GF-D8 (cell line): ENCODE data around the gene BTC.
"Not testable (repeated sequence)": the region's sequence is repeated elsewhere in the genome, so short reads cannot be mapped to it uniquely, and the experiment has no call there.

ENCODE experiments used
- DNase-seq: peaks from one replicate; lab custom pipeline; 2025; lab: John Stamatoyannopoulos, UW

BTC gene

DNA sequence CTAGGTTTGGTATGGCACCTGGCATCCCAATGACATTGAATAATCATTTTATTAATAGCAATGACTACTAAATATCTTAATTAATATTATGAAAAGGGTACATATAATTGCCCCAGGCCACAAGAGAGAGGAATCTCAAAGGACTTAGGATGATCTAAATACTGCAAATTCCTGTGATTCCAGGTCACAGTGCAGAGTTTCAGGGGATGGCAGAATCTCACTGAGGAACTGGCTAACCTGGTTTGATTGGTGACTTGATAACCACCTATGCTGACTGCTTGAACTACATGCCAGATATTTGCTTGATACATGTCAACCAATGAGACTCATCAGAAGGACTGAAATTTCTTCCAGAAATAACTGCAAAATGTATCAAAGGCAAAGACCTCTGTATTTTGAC lies 37.2 kb downstream of the BTC start:
- no peak for DNase-seq

GRCh38 chr4:74755486-74755885 lies 38.8 kb downstream of the BTC start:
- no peak for DNase-seq

GRCh38 chr4:74754218-74754617 lies 40.1 kb downstream of the BTC start:
- no peak for DNase-seq

GRCh38 chr4:74752798-74753197 lies 41.5 kb downstream of the BTC start:
- no peak for DNase-seq

DNA sequence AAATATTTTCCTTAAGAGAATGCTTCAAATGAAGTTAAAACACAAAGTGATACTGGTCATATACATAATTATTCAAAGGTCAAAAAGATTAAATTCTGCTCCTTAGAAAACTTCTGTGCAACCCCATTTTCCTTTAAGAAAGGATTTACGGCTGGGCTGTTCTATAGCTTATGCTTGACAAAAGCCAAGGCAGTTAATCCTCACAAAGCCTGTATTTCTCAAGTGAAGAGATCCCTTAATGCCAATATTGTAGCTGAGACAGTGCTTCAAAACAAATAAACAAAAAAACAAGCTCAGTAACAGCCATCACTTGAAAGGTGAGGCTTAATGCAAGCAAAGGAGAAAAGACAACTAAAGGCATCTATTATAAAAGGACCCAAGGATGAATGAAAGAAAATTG lies 42.5 kb downstream of the BTC start:
- no peak for DNase-seq

GRCh38 chr4:74751247-74751646 lies 43.1 kb downstream of the BTC start:
- DNase-seq = no peak

DNA sequence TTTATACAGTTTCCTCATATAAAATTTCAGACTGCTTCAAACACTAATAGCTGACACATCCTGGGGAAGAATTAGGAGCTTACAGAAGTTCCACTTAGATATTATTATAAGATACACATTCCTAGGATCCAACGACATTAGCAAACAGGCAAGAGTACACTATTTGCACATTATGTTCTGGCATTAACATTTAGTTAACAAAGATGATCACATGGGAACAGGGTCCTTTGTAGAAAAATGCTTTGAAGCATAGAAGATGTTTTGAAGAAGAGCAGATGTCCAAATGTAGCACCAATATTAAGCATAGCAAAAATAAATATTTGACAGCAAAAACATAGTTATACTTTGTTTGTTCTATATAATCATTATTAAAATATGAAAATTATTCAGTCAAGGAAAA lies 52.1 kb downstream of the BTC start:
- no peak for DNase-seq

- DNase-seq = no peak
Measured at GRCh38 chr4:74738464-74739143, 55.7 kb downstream of the BTC start.

GRCh38 chr4:74734995-74735394 lies 59.3 kb downstream of the BTC start:
- no peak for DNase-seq

DNA sequence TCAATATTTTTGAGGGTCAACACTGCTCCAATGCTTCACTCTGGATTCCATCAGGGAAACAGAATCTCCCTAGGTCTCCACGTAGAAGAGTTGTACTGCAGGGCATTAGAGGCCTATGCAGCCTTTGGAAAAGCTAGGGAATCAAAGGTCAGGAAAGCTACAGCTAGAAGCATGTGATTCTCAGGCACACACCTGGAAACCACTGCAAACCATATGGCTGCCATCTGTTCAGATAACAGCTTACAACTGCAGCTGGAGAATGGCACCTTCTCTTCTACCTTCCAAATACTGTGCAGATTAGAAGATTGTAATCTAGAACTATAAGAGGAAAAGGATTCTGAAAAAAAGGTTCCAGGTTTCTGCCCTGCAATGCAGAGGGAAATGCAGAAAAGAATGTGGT lies 60.6 kb downstream of the BTC start:
- no peak for DNase-seq

- DNase-seq = no peak
Measured at GRCh38 chr4:74724979-74725378, 69.3 kb downstream of the BTC start.

- no peak for DNase-seq
Measured at GRCh38 chr4:74716436-74716765, 77.9 kb downstream of the BTC start.

DNA sequence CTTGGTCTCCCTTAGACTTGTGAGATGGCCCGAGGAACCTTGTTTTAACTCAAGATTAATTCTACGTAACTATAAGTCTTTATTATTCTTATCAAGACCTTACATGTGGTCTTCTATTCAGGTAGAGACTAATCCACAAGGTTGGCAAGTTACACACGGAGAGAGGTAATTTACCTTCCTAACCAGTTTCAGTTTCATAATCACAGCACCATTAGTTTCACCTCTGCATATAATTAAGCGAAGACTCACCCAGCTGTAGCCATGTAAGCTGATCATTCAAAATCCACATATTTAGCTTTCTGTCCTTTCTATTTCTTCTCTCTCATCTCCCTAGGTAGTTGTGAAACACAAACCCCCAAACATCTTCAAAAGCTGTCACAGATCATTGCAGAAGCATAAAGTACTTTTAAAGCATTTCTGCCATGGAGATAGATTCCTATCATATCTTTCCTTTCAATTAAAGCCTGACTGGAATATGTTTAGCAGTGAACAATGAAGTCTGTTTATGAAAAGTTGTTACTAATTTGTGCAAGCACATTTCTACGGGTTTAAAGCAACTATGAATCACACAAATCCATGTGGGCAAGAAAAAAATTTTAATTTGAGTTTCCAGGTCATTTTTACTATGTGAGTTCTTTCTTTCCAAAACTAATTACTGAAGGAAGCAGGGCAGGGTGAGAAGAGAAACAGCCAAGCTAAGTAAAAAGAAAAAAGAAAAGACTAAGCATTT lies 78.5 kb downstream of the BTC start:
- no peak for DNase-seq

DNA sequence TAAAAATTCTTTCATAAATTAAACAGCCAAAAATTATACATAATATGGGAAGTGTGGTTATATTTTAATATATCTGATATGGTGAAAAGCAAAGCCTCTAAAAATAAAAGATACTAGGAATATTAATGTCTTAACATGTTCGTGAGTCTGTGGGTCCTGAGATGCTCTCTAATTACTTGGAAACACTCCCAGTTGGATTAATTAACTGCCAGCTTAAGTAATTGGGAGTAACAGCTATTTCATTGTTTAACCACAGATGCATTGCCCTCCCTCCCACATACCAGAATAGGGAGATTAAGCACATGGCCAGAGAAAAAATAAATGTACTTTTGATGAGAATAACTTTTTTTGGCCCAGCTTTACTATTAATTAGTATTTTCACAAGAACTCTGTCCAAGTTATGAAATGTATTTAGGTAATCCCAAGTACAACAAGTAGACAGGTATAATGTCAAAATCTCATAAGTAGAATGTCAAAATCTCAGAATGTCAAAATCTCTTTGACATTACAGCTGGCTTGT lies 79.7 kb downstream of the BTC start:
- DNase-seq = no peak

GRCh38 chr4:74708135-74708534 lies 86.2 kb downstream of the BTC start:
- DNase-seq = not testable (repeated sequence)
